SHP77 (cell line): Measurements from ENCODE around the gene ADIPOR2.
"Not testable (repeated sequence)": the region's sequence is repeated elsewhere in the genome, so short reads cannot be mapped to it uniquely, and the experiment has no call there.

Experiments
- DNase-seq, 2 experiments: peaks; one replicate each; lab custom pipeline; 2025; lab: John Stamatoyannopoulos, UW

ADIPOR2 gene

DNA sequence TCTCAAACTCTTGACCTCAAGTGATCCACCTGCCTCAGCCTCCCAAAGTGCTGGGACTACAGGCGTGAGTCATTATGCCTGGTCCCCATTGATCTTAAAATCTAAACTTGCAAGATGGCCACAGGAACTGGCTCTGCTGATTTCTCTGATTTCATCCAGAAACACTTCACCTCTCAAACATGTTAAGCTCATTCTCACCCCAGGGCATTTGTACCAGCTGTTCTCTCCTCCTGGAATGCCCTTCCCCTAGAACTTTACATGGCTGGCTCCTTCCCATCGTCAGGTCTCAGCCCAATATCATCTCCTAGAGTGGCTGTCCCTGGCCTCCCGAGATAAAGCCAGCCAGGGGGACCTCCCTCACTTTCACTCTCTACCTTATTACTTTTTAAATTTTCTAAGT lies 124.2 kb downstream of the ADIPOR2 start:
- no peak for DNase-seq

DNA sequence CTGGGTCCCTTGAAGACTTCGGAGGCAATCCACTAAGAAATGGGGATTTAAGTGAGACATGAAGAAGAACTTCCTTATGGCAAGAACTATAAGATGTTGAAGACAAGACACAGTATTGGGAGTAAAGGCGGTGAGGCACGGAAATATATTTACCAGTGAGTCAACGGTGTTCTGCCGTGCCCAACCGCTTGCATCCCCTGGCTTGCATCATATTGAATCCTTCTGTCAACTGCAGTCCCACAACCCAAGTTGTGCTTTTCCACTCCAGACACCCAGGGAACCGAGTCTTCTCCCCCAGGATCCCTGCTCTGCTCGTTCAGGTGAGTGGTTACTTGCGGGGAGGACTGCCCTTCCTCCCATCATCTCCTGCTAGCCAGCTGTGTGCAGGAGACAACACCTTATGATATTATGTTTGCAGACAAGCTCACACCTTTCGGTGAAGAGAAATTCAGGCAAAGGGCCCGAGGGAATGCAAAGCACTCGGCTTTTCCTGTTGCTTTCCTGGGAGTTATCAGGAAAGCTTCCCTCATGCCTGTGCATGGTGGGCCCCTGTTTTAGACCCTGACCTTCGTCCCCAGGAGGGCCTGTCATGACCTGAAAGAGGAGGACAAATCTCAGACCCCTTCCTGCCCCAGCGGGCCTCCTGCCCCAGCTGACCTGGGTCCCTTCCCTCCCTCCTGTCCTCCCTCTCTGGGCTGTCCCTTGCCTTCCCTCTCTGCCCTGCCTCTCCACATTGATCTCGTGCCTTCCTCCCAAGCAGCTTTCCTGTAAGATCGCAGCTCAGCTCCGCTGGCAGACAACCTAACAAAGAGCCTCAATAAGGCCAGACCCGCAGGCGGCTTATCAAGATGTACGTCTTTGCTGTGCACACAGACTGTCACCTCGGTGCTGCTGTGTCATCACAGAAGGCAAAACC lies 125.2 kb downstream of the ADIPOR2 start:
- DNase-seq = no peak

DNA sequence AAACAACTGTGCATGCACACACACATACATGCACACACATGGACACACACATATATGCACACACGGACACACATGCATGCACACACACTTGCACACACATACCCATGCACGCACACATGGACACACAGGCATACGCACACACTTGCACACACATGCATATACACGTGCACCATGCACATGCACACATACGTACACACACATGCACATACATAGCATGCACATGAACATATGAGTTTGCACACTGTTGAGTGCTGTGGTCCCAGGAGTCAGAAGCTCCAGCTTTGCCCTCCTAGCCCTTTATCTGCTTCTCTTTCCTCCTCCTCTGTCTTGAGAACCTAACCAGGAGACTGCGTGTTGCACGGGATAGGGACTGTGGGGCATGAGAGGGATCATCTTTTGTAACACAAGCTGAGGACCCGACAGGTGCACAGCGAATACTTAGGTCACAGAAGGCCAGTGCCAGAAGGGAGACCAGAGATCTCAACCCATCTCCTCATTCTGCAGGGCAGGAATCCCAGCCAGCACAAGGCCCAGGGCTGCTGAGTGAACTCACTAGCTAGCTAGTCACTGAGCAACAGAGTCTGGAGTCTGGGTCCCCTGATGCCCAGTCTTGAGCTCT lies 126.0 kb downstream of the ADIPOR2 start:
- no peak for DNase-seq

DNA sequence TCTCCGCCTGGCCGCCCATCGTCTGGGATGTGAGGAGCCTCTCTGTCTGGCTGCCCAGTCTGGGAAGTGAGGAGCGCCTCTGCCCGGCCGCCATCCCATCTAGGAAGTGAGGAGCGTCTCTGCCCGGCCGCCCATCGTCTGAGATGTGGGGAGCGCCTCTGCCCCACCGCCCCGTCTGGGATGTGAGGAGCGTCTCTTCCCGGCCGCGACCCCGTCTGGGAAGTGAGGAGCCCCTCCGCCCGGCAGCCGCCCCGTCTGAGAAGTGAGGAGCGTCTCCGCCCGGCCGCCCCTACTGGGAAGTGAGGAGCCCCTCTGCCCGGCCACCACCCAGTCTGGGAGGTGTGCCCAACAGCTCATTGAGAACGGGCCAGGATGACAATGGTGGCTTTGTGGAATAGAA lies 127.1 kb downstream of the ADIPOR2 start:
- DNase-seq = not testable (repeated sequence)

DNA sequence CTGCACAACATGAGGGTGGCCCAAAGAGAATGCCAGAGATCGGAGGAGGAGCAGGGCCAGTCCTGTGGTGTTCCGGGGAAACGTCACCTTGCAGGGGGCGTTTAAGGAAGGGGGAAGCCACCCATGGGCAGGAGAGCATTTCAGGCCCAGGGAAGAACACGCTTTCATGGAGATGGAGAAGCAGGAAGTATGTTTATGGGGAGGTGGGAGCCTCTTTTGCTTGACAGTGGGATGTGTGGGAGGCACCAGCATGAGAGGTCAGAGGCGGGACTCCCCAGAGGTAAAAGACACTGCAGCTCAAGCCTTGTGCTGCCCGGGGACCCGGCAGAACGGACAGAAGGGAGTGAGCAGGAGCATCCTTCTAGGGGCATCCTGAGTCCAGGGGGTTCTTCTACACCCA lies 128.2 kb downstream of the ADIPOR2 start:
- no peak for DNase-seq

DNA sequence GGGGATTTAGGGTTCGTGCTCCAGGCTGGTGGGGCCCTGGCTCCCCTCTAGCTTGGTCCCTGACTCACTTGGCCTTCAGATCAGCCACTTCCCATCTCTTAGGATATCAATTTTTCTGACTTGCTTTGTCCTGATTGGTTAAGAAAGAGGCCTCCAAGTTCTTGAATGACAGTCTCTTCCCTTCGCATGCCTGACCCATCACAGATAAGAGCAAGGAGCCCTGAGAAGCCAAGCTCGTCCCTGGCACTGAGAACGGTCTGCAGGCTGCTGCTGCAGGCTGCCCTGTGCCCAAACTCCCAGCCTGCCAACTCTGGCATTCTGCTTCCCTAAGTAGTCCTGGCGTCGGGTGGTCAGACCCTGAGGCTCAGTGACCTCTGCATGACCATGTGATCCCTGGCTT lies 128.7 kb downstream of the ADIPOR2 start:
- DNase-seq = no peak

DNA sequence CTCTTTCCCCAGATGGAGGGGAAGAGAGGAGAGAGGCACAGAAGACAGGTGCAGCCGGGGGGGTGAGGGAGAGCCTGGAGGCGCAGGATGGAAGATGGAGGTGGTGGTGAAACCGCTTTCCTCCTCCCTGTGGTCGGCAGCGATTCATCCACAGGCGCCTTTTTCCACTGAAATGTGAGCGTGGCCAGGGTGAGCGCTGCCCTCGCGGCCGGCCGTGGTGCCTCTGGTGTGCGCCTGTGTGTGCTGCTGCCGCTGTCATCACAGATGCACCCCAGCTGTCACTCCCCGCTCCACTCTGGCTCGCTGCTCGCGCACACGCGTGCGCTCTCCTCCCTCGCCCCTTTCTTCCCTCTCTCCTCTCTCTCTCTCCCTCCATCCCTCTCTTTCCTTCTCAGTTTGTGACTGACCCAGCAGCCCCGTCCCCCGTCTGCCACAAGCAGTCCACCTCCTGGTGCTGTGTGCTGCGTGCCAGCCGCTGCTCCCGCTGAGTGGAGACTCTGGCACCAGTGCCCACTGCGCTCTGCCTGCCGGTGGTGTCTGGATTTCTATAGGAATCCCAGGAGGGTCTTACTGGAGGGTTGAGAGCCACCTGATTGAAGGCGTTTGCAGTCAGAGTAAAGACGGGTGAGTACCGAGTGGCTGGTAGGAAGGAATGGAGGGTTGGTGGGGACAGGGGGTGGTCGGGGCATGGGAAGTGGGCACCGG lies 129.5 kb downstream of the ADIPOR2 start, which contains the start of gene LRTM2:
TSS of gene LRTM2 (plus strand) at position 375 of the 705 bp plus-strand sequence. CDS start 7,584 bp downstream, outside the sequence.
- no peak for DNase-seq

DNA sequence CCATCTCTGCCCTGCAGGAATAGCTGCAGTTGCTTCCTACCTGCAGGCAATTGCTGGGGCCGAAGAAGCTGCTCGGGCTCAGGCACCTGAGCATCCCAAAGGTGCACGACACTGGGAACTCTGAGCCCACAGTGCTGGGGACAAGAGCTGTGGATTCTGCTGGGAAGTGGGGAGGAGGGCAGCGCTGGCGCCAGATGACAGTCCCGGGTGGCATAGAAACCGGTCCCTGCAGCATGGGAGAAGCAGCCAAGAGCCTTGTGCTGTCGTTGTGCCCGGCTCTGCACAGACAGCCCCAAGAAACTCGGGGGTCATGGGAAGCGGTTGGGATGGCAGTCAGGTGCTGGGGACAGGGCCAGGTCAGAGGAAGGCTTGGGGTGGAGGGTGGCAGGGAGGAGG lies 130.0 kb downstream of the ADIPOR2 start:
- no peak for DNase-seq

DNA sequence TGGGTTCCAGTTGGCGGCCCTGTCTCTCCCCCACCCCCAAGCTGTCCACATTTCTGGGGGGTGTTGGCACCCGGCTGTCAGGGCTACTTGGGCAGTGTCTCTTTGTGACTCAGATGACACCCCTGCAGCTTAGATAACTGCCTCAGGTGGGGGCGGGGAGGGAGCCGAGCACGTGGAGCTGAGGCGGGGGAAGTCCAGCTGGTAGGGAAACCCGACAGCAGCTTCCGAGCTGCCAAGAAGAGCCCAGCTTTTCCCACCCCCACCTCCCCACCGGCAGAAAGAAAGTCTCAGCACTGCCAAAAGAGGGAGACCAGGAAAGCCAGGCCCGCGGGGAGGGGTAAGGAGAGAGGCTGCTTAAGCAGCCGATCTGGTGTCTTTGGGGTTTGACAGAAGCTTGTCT lies 130.9 kb downstream of the ADIPOR2 start:
- DNase-seq = no peak

DNA sequence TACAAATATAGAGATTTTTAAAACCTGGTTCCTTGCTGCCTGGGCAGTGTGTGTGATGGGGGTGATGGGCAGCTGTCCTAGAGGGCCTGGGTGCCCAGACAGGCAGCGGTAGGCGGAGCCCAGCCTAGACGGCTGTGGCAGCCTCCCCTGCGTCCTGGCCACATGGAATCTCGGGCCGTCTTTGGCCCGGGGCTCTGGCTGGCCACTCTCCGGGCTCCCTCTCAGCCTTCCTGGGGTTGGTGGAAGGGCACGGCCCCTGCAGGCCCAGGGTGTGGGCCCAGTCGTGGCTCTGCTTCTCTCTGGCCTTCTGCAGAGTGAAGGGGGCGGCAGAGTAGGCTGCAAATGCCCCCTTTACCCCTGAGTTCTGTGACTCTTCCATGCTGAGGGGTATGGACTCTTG lies 131.8 kb downstream of the ADIPOR2 start:
- DNase-seq = no peak

DNA sequence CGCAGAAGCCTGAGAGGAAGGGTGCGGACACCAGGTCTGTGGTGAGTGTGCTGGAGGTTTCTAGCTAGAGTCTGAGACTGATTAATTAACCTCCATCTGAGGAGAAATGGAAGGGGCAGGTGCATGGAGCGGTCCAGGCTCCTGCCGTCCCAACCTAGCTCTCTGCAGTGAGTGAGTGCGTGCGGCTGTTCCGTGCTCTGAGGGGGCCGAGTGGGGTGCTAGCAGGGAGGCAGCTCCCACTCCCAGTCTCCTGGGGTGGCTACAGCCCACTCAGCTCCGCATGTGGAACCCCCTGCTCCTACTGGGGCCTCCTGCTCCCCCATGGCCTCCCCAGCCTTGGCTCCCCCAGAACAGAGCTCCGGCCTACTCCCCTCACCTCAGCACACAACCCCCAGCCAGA lies 132.4 kb downstream of the ADIPOR2 start:
- DNase-seq = no peak

DNA sequence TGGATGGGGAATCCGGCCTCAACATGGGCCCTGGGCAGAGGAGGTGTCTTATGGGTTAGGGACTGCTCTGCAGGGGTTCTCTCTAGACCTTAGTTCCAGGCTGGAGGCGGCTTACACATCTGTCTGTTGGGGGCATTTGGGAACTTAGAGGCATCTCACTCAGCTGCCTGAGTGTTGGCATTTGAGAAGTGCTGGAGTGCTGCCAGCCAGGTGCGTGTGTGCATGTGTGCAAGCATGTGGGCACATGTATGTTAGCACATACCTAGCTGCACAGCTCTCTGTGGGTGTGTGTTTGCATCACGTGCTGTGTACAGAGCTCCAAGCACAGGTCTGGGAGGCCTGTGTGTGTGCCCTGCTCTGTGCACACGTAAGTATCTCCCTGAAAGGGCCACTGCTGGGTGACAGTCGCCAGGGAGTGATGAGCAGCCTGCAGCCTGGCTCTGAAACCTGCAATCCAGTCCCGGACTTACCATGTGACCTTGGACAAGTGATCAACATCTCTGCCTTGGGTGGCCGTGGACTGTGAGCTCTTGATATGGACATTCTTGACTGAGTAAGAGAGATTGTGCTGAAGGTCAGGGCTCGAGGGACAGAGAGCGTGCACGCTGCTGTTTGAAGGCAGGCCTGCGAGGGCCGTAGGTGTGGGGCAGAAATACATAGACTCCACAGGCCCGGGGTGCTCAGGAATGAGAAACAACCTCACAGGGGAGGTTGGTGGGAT lies 134.7 kb downstream of the ADIPOR2 start:
- DNase-seq = no peak

DNA sequence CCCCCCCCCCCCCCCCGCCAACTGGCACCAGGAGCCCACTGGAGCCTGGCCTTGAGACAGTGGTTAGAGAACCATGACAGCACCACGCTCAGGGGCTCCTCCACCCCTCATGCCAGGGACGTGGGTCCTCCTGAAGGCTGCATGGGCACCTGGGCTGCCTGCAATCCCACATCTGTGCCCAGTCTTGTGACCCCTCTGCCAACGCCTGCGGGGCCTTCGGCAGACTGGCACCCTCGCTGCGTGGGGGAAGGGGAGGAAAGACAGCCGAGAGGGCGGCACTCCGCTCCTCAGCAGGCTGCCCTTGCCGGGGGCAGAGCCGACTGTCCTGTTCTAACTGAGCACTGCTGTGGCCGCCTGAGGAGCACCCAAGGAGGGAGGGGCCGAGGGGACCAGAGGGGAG lies 135.5 kb downstream of the ADIPOR2 start:
- DNase-seq = no peak

DNA sequence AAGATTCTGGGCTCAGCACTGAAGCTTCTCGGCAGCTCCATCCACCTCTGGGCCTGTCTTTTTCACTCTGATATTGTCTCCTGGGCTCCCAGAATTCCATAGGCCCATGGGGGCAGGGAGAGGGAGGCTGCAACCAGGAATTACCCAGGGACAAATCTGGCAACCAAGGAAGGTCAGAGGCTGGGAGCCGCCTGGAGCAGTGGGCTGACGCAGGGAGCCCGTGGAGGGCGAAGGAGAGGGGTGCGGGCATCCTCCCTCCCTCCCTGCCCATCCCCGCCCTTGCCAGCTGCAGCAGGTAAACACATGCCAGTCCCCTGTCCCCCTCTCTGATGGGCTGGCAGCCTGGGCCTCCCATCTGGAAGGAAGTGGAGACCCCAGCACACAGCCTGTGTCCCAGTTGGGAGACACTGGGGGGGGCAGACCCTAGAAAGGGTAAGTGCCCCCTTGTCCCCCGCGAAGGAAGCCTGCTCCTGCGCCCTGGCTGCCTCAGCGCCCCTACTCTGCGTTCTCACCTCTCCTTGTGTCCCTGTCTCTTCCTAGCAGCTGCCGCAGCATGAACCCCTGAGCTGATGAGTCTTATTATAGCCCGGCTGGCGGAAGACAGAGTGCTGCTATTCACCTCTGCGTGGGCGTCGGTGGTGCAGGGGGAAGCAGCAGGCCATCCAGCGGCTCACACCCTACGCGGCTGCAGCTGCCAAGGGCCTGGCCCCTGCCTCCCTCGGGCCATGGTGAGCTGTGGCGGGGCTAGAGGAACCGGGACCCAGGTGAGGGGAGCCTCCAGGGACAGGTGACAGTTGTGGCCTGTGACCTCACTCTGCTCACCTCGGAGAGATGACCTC lies 136.2 kb downstream of the ADIPOR2 start:
- no peak for DNase-seq

DNA sequence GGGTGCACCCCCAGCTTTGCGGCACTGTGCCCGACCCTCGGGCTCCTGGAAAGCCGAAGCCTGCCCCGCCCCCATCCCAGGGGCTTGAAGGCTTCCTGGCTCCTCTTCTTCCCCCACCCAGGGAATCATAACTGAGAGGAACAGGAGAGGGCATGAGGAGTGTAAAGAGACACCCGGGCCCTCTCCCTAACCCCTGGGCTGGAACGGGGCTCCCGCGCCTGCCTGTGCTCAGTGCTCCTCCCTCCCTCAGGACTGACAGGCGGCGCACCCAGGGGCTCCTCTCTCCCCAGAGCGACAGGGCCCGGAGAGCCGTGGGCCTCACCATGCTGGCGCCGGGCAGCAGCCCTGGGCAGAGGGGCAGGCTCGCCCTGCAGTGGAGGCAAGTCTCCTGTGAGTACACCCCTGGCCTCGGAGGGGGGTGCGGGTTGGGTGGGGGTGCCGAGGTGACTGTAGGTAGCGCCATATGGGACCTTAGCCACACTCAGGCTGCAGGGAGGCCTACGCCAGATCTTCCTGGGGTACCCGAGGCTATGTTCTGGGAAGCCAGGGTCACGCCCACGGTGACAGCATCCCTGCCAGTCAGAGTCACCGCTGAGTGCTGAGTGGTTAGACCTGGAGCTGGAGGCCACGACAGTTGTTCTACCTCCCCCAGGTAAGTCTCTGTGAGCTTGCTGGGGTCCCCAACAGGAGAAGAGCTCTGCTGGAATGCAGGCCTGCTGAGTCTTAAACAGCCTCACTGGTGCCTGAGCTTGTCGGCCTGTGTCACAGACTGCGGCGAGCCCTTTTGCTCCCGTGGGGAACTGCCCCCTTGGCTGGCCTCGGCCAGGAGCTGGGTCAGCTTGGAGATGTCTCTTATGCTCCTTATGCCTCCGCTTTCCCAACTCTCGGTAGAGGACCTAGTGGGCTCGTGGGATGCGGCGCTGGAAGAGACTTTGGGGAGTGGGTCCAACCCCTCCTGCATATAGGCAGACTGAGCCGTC lies 137.2 kb downstream of the ADIPOR2 start:
- no peak for DNase-seq

DNA sequence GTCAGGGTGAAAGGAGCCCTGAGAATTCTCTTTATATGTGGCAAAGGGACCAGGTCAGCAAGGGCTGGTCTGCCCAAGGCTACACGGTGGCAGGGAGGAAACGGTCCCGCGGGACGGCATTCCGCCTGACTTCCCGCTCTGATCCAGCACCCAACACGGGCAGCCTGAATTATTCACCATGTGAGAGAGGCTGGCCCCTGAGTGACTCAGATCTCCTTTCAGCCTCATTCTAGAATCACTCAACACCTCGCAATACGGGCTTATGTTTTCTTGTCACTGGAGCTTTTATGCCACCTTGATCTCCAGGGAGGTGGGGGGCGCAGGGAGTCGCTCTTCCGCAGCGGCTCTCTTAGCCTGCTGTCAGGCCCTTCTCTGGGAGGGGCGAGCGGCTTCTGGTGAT lies 138.0 kb downstream of the ADIPOR2 start:
- no peak for DNase-seq

DNA sequence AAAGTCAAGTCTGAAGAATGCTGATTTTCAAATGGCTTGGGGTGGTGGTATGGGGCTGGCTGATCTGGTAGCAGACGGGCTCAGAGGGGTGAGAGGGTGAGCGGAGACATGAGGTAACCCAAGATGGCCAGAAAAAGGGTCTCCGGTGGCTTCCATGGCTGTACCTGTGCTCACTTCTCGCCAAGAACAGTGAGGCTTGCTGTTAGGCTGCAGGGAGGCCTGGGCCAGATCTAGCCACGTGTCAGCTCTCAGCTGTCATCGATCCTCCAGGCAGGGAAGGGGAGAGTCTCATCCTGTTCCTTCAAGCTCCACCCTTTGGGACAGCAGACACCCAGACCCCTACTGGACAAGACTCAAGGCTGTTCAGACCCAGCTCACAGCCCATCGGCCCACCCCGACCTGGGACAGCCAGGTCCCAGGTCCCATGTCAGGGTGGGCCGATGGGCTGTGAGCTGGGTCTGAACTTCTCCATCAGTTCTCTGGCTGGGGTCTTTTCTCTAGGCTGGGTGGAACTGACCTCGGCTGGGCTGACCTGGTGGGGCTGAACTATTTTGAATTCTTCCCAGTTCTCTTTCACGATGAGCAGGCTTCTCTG lies 138.5 kb downstream of the ADIPOR2 start:
- DNase-seq = no peak

DNA sequence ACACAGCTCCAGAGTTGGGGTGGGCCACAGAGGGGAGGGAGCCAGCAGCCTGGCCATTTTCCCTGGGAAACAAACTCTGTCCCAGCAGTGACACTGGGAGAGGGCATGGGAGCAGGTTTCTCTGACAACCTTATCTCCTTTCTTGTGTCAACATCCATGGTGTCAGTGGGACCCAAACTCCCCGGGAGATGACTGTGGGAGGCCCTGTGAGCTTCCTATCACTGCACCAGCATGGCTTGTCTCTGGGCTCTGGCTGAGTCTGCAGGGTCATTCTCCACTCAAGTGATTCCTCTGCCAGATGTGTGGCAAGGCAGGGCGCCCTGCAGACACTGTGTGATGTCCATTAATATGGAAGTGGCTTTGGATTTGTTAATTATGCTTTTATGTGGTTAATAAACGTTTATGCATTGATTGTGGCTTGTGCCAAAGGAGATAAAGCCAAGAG lies 139.6 kb downstream of the ADIPOR2 start:
- no peak for DNase-seq
